Upper lobe of left lung (tissue), 4 donors: ENCODE measurements around the gene HDGFL2.
"Not testable (repeated sequence)": the region's sequence is repeated elsewhere in the genome, so short reads cannot be mapped to it uniquely, and the experiment has no call there.

Experiments
- EP300 ChIP-seq, 4 donors: sonication (generic); formaldehyde crosslinking; IDR thresholded peaks; one replicate each; pipeline ENCODE4 v1.5.1; 2017; ENCODE audit warnings: antibody characterized with exemption in 4 of 4, control low read depth in 2 of 4
- POLR2A ChIP-seq, 4 donors: fragments of 450-650 bp; IDR thresholded peaks; one replicate each; pipeline ENCODE4 v1.5.1; 2016 to 2017; ENCODE audit warnings: antibody characterized with exemption in 4 of 4, mild to moderate bottlenecking in 2 of 4
- TF ChIP-seq, protein P1 (sequence below), 6 experiments: fragments of 450-650 bp in 4 of 6; fragments of 200-600 bp in 2 of 6; sonication (generic) in 2 of 6; IDR thresholded peaks; one replicate each; pipeline ENCODE4 v1.5.1; 2016 to 2019; ENCODE audit warnings: antibody characterized with exemption in 6 of 6

DNA sequence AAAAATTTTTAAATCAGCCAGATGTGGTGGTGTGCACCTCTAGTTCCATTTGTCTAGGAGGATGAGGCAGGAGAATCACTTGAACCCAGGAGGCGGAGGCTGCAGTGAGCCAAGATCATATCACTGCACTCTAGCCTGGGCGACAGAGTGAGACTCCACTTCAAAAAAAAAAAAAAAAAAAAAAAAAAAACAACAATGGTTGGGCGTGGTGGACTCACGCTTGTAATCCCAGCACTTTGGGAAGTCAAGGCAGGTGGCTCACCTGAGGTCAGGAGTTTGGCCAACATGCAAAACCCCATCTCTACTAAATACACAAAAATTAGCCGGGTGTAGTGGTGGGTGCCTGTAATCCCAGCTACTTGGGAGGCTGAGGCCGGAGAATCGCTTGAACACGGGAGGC lies 55.3 kb downstream of the HDGFL2 start:
- TF ChIP-seq POLR2A, EP300 (IDR thresholded peaks at IDR 0.05): not testable (repeated sequence)
- TF ChIP-seq, protein P1, sequence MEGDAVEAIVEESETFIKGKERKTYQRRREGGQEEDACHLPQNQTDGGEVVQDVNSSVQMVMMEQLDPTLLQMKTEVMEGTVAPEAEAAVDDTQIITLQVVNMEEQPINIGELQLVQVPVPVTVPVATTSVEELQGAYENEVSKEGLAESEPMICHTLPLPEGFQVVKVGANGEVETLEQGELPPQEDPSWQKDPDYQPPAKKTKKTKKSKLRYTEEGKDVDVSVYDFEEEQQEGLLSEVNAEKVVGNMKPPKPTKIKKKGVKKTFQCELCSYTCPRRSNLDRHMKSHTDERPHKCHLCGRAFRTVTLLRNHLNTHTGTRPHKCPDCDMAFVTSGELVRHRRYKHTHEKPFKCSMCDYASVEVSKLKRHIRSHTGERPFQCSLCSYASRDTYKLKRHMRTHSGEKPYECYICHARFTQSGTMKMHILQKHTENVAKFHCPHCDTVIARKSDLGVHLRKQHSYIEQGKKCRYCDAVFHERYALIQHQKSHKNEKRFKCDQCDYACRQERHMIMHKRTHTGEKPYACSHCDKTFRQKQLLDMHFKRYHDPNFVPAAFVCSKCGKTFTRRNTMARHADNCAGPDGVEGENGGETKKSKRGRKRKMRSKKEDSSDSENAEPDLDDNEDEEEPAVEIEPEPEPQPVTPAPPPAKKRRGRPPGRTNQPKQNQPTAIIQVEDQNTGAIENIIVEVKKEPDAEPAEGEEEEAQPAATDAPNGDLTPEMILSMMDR (IDR thresholded peaks at IDR 0.05): not testable (repeated sequence)
